Activated CD8-positive, alpha-beta T cell treated with anti-CD3 and anti-CD28 coated beads, Interleukin-2, amount 10 ng/mL, durations not matched to agents 7 days and 5 days (primary cell): ENCODE data around the gene DUSP5. TPM values are rescaled to one million over a fixed set of nuclear protein-coding genes. Genes with fewer than 3 reads are reported as not detected.

Experiments used
- ATAC-seq: fragments of 150-1000 bp; cut with Tn5 transposase; one replicate; pipeline ENCODE4 v1.10.0; 2021; ENCODE audit warnings: moderate library complexity
- CTCF ChIA-PET: fragments of 350-600 bp; sonication (Branson Sonifier 250); formaldehyde crosslinking; loops from one replicate; lab custom pipeline; 2021; ENCODE audit warnings: antibody characterized with exemption; lab: Charles Lee
- POLR2A ChIA-PET: fragments of 350-600 bp; sonication (Branson Sonifier 250); formaldehyde crosslinking; loops from one replicate; lab custom pipeline; 2021; ENCODE audit warnings: antibody characterized with exemption; lab: Charles Lee
- DNase-seq: peaks from one replicate; pipeline ENCODE4 v3.0.0-alpha.2; 2020
- H3K27ac Mint-ChIP-seq: one replicate; pipeline ENCODE4 v1.8.0; 2021; ENCODE audit warnings: mild to moderate bottlenecking, mixed read lengths
- H3K27me3 Mint-ChIP-seq: one replicate; pipeline ENCODE4 v1.8.0; 2021; ENCODE audit warnings: low read depth, mixed read lengths
- H3K36me3 Mint-ChIP-seq: one replicate; pipeline ENCODE4 v1.8.0; 2021; ENCODE audit warnings: low read depth, mixed read lengths
- H3K4me1 Mint-ChIP-seq: one replicate; pipeline ENCODE4 v1.8.0; 2021; ENCODE audit warnings: low read depth, mixed read lengths
- H3K4me3 Mint-ChIP-seq: one replicate; pipeline ENCODE4 v1.8.0; 2021; ENCODE audit warnings: mild to moderate bottlenecking, mixed read lengths
- H3K9me3 Mint-ChIP-seq: one replicate; pipeline ENCODE4 v1.8.0; 2022; ENCODE audit warnings: mixed read lengths; ENCODE audit not compliant: insufficient read depth
- total RNA-seq, 2 experiments: library from RNA; stranded (reverse); gene quantifications; one replicate each; pipeline ENCODE4 v1.2.3, GENCODE V29; 2021

The DUSP5 gene
- total RNA-seq, 2 experiments from 2014 or later: 26.8 to 27.8 TPM

DNA sequence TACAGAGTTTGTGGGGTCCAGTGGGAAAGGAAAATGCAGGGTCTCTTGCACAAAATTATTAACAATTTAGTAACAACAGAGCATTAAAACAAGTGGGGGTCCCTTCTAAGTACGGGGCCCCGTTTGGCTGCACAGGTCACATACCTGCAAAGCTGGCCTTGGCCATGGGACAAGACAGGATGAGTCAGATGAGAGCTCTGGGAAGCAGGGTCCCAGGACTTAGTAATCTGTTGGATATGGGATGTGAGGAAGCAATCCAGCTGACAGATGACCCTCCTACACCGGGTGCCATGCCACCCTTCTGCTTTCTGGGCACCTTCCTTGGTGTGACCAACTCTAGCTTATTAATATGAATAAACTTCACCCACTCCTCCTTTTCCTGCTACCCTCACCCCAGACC, 3.2 kb upstream of the DUSP5 start:
- Mint-ChIP-seq H3K9me3 (no peaks in the 10 kb centered on the region), H3K4me3 (no peak overlapping the region), H3K27me3 (no peaks in the 10 kb centered on the region), H3K27ac (no peak overlapping the region), H3K4me1 (peaks cover 26% of the 10 kb centered on the region), H3K36me3 (peaks cover 12% of the 10 kb centered on the region)
- ATAC-seq (no peak), DNase-seq (no peak)
- ChIA-PET POLR2A (interaction anchor here (1.0 to 1.1 kb wide), 2 partner anchors 9 to 133 kb away, joined by 3 read pairs; no protein-coding TSS in a partner anchor), CTCF (interaction anchor here (0.9 to 1.7 kb wide), 3 partner anchors 19 to 184 kb away, joined by 3 to 4 read pairs (median 3); no protein-coding TSS in a partner anchor)

DNA sequence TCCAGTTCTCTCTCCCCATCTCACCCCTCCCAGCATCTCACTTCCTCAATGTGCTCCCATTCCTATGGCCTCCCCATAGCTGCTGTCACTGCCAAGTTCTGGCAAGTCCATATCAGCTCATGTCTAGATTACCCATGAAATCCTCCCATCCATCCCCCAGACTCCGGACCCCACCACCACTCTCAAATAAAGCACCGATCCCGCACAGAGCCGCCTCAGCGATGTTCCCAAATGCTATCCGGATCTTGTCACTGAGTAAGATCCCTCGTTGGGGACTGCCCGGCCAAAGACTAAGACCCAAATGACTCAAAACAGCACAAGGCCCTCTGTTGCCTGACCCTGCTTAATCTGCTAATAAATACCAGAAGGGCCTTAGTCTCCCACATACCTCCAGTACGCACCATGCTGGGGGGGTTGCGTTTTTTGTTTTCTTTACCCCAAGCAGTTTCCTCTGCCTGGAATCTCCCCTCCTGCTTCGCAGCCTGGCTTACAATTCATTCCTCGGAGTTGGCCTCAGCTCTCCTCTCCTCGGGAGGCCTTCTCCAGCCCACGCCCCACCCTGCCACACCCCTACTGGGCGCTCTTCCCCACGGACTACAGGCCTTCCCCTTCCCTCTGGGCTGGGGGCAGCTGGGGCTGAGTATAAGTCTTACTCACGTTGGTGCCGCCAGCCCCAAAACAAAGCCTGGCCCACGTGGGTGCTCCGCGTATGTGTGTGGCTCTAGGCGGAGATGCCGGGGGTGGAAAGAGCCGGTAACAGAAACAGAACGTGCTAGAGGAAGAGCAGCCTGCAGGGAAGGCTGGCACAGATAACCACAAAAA, 1.8 kb upstream of the DUSP5 start:
- CTCF ChIA-PET: interaction anchor here (1.2 to 1.7 kb wide), 3 partner anchors 51 to 185 kb away, joined by 3 to 5 read pairs (median 4); no protein-coding TSS in a partner anchor
- POLR2A ChIA-PET: interaction anchor here (1.4 kb wide), 1 partner anchor 82 kb away, joined by 5 read pairs; no protein-coding TSS in a partner anchor

DNA sequence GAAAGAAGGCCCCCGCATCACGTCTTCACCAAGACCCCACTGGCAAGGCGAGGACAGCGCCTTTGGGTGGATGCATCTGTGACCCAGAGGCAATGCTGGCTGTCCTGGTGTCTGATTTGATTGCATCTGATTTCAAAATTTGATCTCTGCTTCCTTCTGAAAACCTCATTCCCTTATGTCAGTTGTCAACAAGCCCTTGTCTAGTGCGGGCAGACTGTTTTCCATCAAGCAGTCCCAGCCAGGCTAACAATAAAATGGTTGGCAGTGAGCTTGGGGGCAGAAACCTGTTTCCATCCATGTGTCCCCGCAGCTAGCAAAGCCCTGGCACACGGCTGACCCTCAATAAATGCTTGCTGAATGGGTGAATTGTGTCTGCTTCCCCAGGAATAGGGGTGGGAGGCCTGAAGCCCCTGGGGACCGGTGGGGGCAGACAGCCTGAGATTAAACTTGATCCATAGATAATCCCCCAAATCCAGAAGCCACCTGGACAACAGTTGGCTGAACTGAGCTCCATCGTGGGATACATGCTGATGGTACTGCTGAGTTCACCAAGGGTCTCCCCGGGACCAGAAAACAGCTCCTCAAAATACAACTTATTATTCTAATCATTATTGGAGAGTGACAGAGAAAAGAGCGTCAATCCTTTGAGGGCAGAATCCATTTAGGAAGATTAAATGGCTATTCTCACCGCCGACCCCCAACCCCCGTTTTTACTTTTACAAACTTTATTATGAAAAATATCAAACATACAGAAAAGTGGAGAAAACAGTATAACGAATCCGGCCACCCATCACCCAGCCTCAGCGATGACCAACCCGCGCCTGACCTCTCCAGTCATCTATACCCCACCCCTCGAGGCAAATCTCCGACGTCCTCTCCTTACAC, 912 bp upstream of the DUSP5 start:
- CTCF ChIA-PET: interaction anchor here (1.1 to 3.1 kb wide), 4 partner anchors 50 to 143 kb away, joined by 3 to 10 read pairs (median 4); no protein-coding TSS in a partner anchor
- H3K27ac Mint-ChIP-seq: peak overlapping the region; percentile 88

More for the DNA sequence above, 1.8 kb upstream of the DUSP5 start:
- no peak for DNase-seq
- peak overlapping the region; percentile 88 for H3K4me3 Mint-ChIP-seq
- H3K9me3 Mint-ChIP-seq: no peaks in the 10 kb centered on the region
- peaks cover 24% of the 10 kb centered on the region for H3K36me3 Mint-ChIP-seq
- peak overlapping the region; percentile 67 for H3K27ac Mint-ChIP-seq
- H3K4me1 Mint-ChIP-seq: peaks cover 40% of the 10 kb centered on the region
- no peaks in the 10 kb centered on the region for H3K27me3 Mint-ChIP-seq
- no peak for ATAC-seq

DNA sequence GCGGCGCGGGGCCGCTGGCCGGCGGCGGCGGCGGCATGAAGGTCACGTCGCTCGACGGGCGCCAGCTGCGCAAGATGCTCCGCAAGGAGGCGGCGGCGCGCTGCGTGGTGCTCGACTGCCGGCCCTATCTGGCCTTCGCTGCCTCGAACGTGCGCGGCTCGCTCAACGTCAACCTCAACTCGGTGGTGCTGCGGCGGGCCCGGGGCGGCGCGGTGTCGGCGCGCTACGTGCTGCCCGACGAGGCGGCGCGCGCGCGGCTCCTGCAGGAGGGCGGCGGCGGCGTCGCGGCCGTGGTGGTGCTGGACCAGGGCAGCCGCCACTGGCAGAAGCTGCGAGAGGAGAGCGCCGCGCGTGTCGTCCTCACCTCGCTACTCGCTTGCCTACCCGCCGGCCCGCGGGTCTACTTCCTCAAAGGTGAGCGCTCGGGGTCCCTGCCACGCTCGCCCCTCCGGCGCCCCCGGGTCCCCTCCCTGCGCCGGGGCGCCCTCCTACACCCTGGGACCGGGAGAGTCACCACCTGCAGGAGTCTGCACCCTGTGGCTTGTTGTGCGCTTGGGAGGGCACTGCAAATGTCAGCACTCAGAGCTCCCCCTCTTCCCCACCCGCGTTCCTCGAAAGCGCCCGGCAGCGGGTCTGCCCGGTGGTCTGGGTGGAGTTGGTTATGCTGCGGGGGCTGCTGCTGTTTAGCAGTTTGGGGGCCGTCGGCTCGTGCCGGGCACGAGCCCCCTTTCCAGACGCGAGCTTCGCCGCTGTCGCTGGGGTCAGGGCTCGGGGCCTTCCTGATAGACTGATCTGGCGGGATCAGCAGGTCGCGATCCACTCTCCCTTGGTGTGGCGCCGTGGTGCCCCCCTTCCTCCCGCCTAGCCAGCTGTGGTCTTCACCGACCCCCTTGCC, 627 bp downstream of the DUSP5 start:
- Mint-ChIP-seq H3K9me3 (no peaks in the 10 kb centered on the region), H3K27me3 (no peaks in the 10 kb centered on the region), H3K27ac (peak overlapping the region; percentile 89), H3K4me1 (peaks cover 64% of the 10 kb centered on the region), H3K4me3 (peak overlapping the region; percentile 97), H3K36me3 (peaks cover 38% of the 10 kb centered on the region)
- ATAC-seq (peak; percentile 38), DNase-seq (peak; percentile 69)
- ChIA-PET CTCF (interaction anchor here (0.9 to 8.1 kb wide), 22 partner anchors 31 to 193 kb away, joined by 3 to 85 read pairs (median 4); partner anchors contain the start of gene SMNDC1), POLR2A (interaction anchor here (0.7 to 2.3 kb wide), 13 partner anchors 9 to 186 kb away, joined by 3 to 22 read pairs (median 5); partner anchors contain the start of gene SMC3)

More for the DNA sequence above, 912 bp upstream of the DUSP5 start:
- ATAC-seq: no peak
- no peak for DNase-seq
- Mint-ChIP-seq H3K9me3 (no peaks in the 10 kb centered on the region), H3K4me3 (peak overlapping the region; percentile 88), H3K4me1 (peaks cover 48% of the 10 kb centered on the region), H3K36me3 (peaks cover 29% of the 10 kb centered on the region), H3K27me3 (no peaks in the 10 kb centered on the region)
- POLR2A ChIA-PET: interaction anchor here (0.6 to 1.4 kb wide), 11 partner anchors 10 to 142 kb away, joined by 3 to 6 read pairs (median 4); no protein-coding TSS in a partner anchor

DNA sequence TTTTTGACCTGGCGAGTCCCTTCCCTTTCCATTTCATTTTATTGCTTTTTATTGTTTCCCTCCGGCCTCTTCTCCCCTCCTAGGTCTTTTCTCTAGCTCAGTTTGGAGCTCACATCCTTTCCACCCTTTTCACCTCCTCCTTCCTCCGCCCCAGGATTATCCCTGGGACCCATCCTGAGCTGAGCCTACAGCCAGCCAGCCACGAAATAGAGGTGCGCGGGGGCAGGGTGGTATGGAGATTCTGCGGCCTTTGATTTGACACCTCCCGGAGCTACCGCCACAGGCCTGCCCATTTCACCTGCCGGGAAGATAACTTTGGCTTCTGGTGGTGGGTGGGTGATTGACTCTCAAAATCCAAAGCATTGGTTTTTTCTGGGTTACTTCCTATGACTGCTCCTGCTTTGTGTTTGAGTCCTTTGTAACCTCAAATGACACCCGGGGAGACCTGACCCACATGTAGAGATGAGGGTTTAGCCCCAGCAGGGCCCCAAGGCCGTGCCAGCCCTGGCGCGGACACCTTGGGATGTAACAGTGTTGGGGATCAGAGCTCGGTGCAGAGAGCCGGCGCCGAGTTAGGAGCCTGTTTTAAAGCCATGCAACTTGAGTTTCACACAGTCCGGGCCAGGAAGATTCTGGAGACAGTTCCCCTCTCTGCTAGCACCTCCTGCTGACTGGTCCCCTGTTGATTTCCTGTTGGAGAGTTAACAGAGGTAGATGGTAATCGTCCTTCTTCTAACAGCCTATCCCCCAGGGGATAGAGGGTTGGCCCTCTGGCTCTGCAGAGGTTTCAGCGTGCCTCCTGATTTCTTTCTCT, 1.5 kb downstream of the DUSP5 start:
- Mint-ChIP-seq H3K36me3 (peaks cover 43% of the 10 kb centered on the region), H3K4me1 (peaks cover 72% of the 10 kb centered on the region), H3K9me3 (no peaks in the 10 kb centered on the region), H3K4me3 (peak overlapping the region; percentile 97), H3K27ac (peak overlapping the region; percentile 89), H3K27me3 (no peaks in the 10 kb centered on the region)
- DNase-seq (peak; percentile 67), ATAC-seq (peak; percentile 12)
- CTCF ChIA-PET: interaction anchor here (0.9 to 8.1 kb wide), 26 partner anchors 13 to 194 kb away, joined by 3 to 85 read pairs (median 4); partner anchors contain the start of gene SMNDC1
- POLR2A ChIA-PET: interaction anchor here (0.9 to 2.3 kb wide), 11 partner anchors 8 to 194 kb away, joined by 3 to 22 read pairs (median 5); partner anchors contain the start of gene SMC3

DNA sequence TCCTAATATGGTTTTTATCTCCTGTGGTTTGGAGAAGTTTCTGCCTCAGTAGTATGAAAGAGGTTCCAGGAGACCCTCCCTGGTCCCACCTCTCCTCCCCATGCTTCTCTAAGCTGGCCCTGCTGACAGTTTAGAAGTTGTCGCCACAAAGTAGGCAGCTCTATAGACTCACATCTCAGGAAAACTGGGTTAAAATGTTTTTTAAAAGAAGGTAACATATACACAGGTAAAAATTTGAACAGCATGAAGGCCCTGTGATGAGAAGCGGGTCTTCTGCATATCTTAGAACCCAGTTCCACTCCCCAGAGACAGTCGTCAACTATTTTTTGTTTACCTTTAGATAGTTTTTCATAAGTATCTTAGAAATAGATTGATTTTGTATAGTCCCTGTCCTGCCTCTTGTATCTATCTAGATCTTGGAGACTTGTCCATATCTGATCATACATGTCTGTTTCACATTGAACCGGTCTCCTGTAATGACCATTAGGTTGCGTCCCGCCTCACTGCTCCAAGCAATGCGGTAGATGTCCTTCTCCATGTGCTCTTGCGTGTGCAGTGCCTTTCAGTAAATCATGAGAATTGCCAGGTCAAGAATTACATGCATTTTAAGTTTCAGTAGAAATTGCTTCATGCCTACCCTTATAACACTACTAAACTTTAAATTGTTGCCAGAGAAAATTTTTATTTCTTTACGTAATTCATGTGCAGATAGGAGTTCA, 2.2 kb downstream of the DUSP5 start:
- no peak for DNase-seq
- ChIA-PET CTCF (interaction anchor here (1.0 to 8.1 kb wide), 11 partner anchors 12 to 195 kb away, joined by 3 to 85 read pairs (median 4); partner anchors contain the start of gene SMNDC1), POLR2A (interaction anchor here (1.0 to 2.3 kb wide), 5 partner anchors 47 to 195 kb away, joined by 3 to 22 read pairs (median 3); no protein-coding TSS in a partner anchor)
- Mint-ChIP-seq H3K27ac (peak overlapping the region; percentile 89), H3K27me3 (no peaks in the 10 kb centered on the region), H3K4me3 (peak overlapping the region; percentile 97), H3K36me3 (peaks cover 49% of the 10 kb centered on the region), H3K4me1 (peaks cover 80% of the 10 kb centered on the region), H3K9me3 (no peaks in the 10 kb centered on the region)
- no peak for ATAC-seq

DNA sequence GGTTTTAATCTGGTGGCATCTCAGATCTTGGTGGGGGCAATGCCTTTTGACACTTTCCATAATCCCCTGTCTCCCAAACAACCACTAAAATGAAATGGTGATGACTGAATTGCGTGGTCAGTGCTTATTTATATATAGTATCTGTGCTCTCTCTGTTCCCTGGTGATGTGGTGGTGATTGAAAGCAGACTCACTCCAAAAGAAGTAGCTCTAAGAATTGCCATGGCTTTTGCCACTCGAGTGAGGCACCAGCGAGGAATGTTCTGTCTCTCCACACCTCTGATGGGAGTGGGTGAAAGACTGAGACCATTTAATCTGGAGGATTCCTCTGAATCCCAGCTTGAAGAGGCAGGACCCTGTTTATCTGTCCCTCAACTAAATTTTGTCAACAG, 2.8 kb downstream of the DUSP5 start:
- peak overlapping the region; percentile 89 for H3K27ac Mint-ChIP-seq
- peaks cover 86% of the 10 kb centered on the region for H3K4me1 Mint-ChIP-seq
- no peaks in the 10 kb centered on the region for H3K27me3 Mint-ChIP-seq
- H3K4me3 Mint-ChIP-seq: peak overlapping the region; percentile 97
- CTCF ChIA-PET: interaction anchor here (0.7 to 8.1 kb wide), 8 partner anchors 9 to 195 kb away, joined by 3 to 85 read pairs (median 4); partner anchors contain the start of gene SMNDC1
- H3K9me3 Mint-ChIP-seq: no peaks in the 10 kb centered on the region
- POLR2A ChIA-PET: interaction anchor here (1.0 to 1.3 kb wide), 5 partner anchors 29 to 194 kb away, joined by 3 to 8 read pairs (median 3); no protein-coding TSS in a partner anchor
- no peak for DNase-seq
- H3K36me3 Mint-ChIP-seq: peaks cover 54% of the 10 kb centered on the region
- ATAC-seq: no peak

DNA sequence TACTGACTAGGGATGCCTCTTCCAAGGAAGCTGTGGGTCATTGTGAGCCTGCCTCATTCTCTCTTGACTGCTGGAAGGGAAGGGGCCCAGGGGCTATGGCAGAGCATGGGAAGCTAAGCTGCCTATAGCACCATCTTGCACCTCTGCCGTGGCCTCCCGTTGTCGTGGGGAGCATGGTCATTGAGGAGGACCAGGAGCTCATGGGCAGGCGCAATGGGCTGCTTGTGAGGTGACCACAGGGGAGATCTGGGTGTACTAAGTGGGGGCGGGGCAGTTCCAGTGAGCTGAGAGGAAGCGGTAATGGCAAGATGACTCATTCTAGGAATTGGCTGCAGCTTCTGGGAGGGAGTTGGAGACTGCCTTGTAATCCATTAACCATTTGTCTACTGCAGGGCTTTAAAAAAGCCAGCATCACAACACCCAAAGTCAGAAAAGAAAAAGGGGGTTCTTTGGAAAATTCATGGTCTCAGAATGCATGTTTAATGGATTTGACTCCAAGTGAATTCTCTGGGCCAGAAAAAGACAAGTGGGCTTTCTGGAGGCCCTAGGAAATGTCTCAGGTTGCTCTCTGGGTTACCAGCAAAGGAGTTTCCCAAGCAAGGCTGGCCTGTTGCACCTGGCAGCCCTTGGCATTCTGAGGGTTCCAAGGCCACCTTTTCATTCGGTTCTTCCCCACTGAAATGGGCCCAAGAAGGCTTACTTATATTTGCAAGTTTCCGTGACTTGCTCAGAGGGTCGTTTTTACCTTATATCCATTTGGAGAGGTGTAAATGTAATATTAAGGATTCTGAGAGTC, 3.6 kb downstream of the DUSP5 start:
- POLR2A ChIA-PET: interaction anchor here (0.7 to 1.3 kb wide), 6 partner anchors 28 to 195 kb away, joined by 3 to 8 read pairs (median 4); no protein-coding TSS in a partner anchor
- peak overlapping the region; percentile 89 for H3K27ac Mint-ChIP-seq
- no peak for ATAC-seq

More for the DNA sequence above, 3.6 kb downstream of the DUSP5 start:
- peaks cover 86% of the 10 kb centered on the region for H3K4me1 Mint-ChIP-seq
- H3K9me3 Mint-ChIP-seq: no peaks in the 10 kb centered on the region
- peaks cover 63% of the 10 kb centered on the region for H3K36me3 Mint-ChIP-seq
- H3K27me3 Mint-ChIP-seq: no peaks in the 10 kb centered on the region
- CTCF ChIA-PET: interaction anchor here (0.7 to 8.1 kb wide), 8 partner anchors 10 to 196 kb away, joined by 3 to 85 read pairs (median 4); partner anchors contain the start of gene SMNDC1
- H3K4me3 Mint-ChIP-seq: peak overlapping the region; percentile 97
- DNase-seq: peak; percentile 82
